Measurements from ENCODE around the gene CACFD1. TPM values are rescaled to one million over a fixed set of nuclear protein-coding genes. Genes with fewer than 3 reads are reported as not detected.

Gene CACFD1
- total and polyA plus RNA-seq, 2 experiments from 2014 or later, result 61.7 to 64.0 TPM

DNA sequence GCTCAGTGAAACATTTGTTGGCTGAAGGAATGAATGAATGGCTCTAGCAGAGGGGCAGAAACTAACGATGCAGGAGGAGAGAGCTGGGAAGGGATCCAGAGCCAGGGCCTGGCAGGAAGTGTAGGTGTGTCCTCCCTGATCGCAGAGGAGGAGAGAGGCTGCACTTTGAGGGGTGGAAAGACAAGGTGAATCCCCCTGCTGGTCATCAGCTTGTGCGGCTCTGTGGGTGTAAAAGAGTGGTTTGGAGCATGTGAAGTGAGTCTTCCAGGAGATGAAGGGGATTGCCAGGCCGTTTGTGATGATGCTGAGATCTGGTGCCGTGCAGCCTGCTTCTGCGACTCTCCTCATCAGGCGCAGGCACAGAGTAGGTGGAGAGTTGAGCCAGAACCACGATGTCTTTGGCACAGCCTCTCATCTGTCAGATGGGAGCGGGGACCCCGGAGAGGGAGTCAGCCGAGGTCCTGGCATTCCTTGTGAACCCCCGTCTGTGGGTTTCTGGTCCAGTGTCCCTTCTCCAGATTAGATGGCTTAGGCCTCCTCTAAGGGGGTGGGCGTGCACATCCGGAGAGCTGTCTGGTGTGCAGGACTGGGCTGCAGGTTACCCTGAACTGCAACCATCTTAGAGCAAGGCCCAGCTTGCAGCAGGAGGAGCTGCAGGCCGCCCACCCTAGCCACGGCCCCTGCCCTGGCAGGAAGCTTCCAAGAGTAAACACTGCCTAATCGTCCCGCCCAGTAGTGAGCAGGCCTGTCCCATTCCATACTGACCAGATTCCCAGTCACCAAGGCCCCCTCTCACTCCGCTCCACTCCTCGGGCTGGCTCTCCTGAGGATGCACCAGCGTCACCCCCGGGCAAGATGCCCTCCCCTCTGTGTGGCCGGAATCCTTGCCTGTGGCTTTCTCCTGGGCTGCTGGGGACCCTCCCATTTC lies 37.9 kb upstream of the CACFD1 start, which contains the start of gene ADAMTS13:
Gene ADAMTS13, plus strand, starts transcription at position 753 of the 928 bp plus-strand sequence. Its CDS starts 77 bp downstream, at position 830.
- H3K27ac ChIP-seq, result no peak within 1 kb of the TSS
- no peak for DNase-seq (ENCODE audit: low read depth in 1 of 2, low spot score in 1 of 2)

GRCh38 chr9:133423216-133423615 lies 36.6 kb upstream of the CACFD1 start:
- Histone ChIP-seq H3K27ac (no peak overlapping the region), H3K27me3 (peaks cover 3% of the 10 kb centered on the region), H3K9me3 (ENCODE audit: low read depth) (no peaks in the 10 kb centered on the region), H3K36me3 (peaks cover 3% of the 10 kb centered on the region), H3K4me1 (ENCODE audit: low read depth) (peaks cover 5% of the 10 kb centered on the region), H3K4me3 (no peak overlapping the region)
- TF ChIP-seq, protein P1, sequence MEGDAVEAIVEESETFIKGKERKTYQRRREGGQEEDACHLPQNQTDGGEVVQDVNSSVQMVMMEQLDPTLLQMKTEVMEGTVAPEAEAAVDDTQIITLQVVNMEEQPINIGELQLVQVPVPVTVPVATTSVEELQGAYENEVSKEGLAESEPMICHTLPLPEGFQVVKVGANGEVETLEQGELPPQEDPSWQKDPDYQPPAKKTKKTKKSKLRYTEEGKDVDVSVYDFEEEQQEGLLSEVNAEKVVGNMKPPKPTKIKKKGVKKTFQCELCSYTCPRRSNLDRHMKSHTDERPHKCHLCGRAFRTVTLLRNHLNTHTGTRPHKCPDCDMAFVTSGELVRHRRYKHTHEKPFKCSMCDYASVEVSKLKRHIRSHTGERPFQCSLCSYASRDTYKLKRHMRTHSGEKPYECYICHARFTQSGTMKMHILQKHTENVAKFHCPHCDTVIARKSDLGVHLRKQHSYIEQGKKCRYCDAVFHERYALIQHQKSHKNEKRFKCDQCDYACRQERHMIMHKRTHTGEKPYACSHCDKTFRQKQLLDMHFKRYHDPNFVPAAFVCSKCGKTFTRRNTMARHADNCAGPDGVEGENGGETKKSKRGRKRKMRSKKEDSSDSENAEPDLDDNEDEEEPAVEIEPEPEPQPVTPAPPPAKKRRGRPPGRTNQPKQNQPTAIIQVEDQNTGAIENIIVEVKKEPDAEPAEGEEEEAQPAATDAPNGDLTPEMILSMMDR (IDR thresholded peaks at IDR 0.05; ENCODE audit: low read depth, low read length), result no peak
- DNase-seq (ENCODE audit: low read depth in 1 of 2, low spot score in 1 of 2), result peak in 1 of 2 donors; percentile 30

More for the DNA sequence above, 37.9 kb upstream of the CACFD1 start, which contains the start of gene ADAMTS13:
- Histone ChIP-seq H3K4me3 (no peak within 1 kb of the TSS), H3K36me3 (peaks cover 3% of the 10 kb centered on the region), H3K9me3 (ENCODE audit: low read depth) (no peaks in the 10 kb centered on the region), H3K27me3 (no peaks in the 10 kb centered on the region), H3K4me1 (ENCODE audit: low read depth) (peaks cover 5% of the 10 kb centered on the region)
- TF ChIP-seq, protein P1 (IDR thresholded peaks at IDR 0.05; ENCODE audit: low read depth, low read length), result peak; percentile 7

DNA sequence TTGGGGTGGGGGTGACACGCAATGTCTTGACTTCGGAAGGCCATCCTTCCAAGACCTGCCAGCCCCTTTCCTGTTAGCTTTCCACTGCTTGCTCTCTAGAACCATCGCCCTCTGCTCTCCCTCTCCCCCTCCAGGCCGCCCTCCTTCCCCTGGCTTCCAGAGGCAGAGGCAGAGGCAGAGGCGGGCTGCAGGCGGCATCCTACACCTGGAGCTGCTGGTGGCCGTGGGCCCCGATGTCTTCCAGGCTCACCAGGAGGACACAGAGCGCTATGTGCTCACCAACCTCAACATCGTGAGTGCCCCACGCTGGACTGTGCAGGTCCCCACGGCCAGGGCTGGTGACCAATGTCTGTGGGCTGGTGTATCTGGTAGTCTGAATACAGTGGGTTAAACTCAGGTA lies 35.6 kb upstream of the CACFD1 start:
- Histone ChIP-seq H3K36me3 (peaks cover 3% of the 10 kb centered on the region), H3K4me3 (no peak overlapping the region), H3K9me3 (ENCODE audit: low read depth) (no peaks in the 10 kb centered on the region), H3K27ac (no peak overlapping the region), H3K4me1 (ENCODE audit: low read depth) (no peaks in the 10 kb centered on the region), H3K27me3 (peaks cover 4% of the 10 kb centered on the region)
- TF ChIP-seq, protein P1 (IDR thresholded peaks at IDR 0.05; ENCODE audit: low read depth, low read length), result no peak
- DNase-seq (ENCODE audit: low read depth in 1 of 2, low spot score in 1 of 2), result no peak

GRCh38 chr9:133425049-133425632 lies 34.6 kb upstream of the CACFD1 start:
- no peak for DNase-seq (ENCODE audit: low read depth in 1 of 2, low spot score in 1 of 2)
- H3K27me3 ChIP-seq, result peaks cover 7% of the 10 kb centered on the region
- H3K4me3 ChIP-seq, result no peak overlapping the region
- TF ChIP-seq, protein P1 (IDR thresholded peaks at IDR 0.05; ENCODE audit: low read depth, low read length), result no peak
- no peaks in the 10 kb centered on the region for H3K4me1 ChIP-seq (ENCODE audit: low read depth)
- no peaks in the 10 kb centered on the region for H3K9me3 ChIP-seq (ENCODE audit: low read depth)
- peaks cover 3% of the 10 kb centered on the region for H3K36me3 ChIP-seq
- H3K27ac ChIP-seq, result no peak overlapping the region

DNA sequence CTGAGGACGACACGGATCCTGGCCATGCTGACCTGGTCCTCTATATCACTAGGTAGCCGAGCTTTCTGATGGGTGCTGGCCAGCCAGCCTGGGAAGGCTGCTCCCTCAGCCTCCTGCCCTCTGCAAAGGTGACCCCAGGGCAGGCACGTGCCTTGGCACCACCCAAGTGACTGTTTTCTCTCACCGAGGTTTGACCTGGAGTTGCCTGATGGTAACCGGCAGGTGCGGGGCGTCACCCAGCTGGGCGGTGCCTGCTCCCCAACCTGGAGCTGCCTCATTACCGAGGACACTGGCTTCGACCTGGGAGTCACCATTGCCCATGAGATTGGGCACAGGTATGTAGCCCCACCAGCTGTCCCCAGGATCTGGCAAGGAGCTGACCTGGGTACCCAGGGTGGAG lies 33.8 kb upstream of the CACFD1 start:
- no peak overlapping the region for H3K4me3 ChIP-seq
- peaks cover 3% of the 10 kb centered on the region for H3K36me3 ChIP-seq
- DNase-seq (ENCODE audit: low read depth in 1 of 2, low spot score in 1 of 2), result no peak
- no peaks in the 10 kb centered on the region for H3K4me1 ChIP-seq (ENCODE audit: low read depth)
- TF ChIP-seq, protein P1 (IDR thresholded peaks at IDR 0.05; ENCODE audit: low read depth, low read length), result no peak
- H3K27me3 ChIP-seq, result peaks cover 7% of the 10 kb centered on the region
- no peaks in the 10 kb centered on the region for H3K9me3 ChIP-seq (ENCODE audit: low read depth)
- no peak overlapping the region for H3K27ac ChIP-seq

All from cardiac muscle cell (in vitro differentiated cells and primary cell).